CD14-positive monocyte (primary cell): ENCODE results near the gene GCGR. TPM values are rescaled to one million over a fixed set of nuclear protein-coding genes. Genes with fewer than 3 reads are reported as not detected.
A peak's percentile ranks its signal among the peaks of the same experiment; 100 is the strongest.

Source experiments
- DNase-seq, 3 donors: peaks; one replicate each; pipeline ENCODE4 v3.0.0-alpha.2; 2011 to 2022
- H2AFZ ChIP-seq: 2 replicates; pipeline ENCODE4 v1.6.0; 2012; ENCODE audit warnings: mild to moderate bottlenecking, low read depth, low read length, inconsistent platforms; ENCODE audit not compliant: insufficient read depth, poor library complexity, severe bottlenecking
- H3K27ac ChIP-seq, 2 donors: 1 replicate in 1 of 2; 2 replicates in 1 of 2; pipeline ENCODE4 v1.5.1; 2012 to 2013; ENCODE audit warnings: low read length in 2 of 2, control low read depth in 1 of 2, inconsistent platforms in 1 of 2, low read depth in 1 of 2, mild to moderate bottlenecking in 1 of 2
- H3K27me3 ChIP-seq, 2 donors: one replicate each; pipeline versions ENCODE4 v1.6.0 to v1.6.1; 2011 to 2013; ENCODE audit warnings: low read length in 2 of 2; ENCODE audit not compliant: control insufficient read depth in 2 of 2, insufficient read depth in 2 of 2
- H3K36me3 ChIP-seq, 2 donors: replicated peaks in 1 of 2; 1 replicate in 1 of 2; 2 replicates in 1 of 2; pipeline versions ENCODE4 v1.5.1 to v1.6.1; 2012 to 2013; ENCODE audit warnings: low read length in 2 of 2, control low read depth in 1 of 2, inconsistent platforms in 1 of 2, mild to moderate bottlenecking in 1 of 2; ENCODE audit not compliant: insufficient read depth in 2 of 2, control insufficient read depth in 1 of 2
- H3K4me1 ChIP-seq, 2 donors: 1 replicate in 1 of 2; 2 replicates in 1 of 2; pipeline versions ENCODE4 v1.5.1 to v1.6.1; 2012 to 2013; ENCODE audit warnings: low read length in 2 of 2, control low read depth in 1 of 2, inconsistent platforms in 1 of 2, mild to moderate bottlenecking in 1 of 2, moderate library complexity in 1 of 2; ENCODE audit not compliant: insufficient read depth in 2 of 2, control insufficient read depth in 1 of 2
- H3K4me2 ChIP-seq: replicated peaks from 2 replicates; pipeline ENCODE3; 2012; ENCODE audit warnings: low read length, moderate library complexity, mild to moderate bottlenecking; ENCODE audit not compliant: poor library complexity, severe bottlenecking; ENCODE audit errors: extremely low read depth
- H3K4me3 ChIP-seq, 3 experiments: fragments of 200-600 bp in 1 of 3; sonication (generic) in 1 of 3; replicated peaks in 1 of 3; 1 replicate in 2 of 3; 2 replicates in 1 of 3; pipeline ENCODE4 v1.5.1; 2011 to 2013; ENCODE audit warnings: low read length in 3 of 3, mild to moderate bottlenecking in 3 of 3, control low read depth in 2 of 3, low read depth in 2 of 3, inconsistent platforms in 1 of 3, moderate library complexity in 1 of 3
- H3K79me2 ChIP-seq: 2 replicates; pipeline ENCODE4 v1.6.0; 2012; ENCODE audit warnings: mild to moderate bottlenecking, control low read depth, inconsistent platforms, low read length, moderate library complexity; ENCODE audit not compliant: insufficient read depth
- H3K9ac ChIP-seq: 2 replicates; pipeline ENCODE4 v1.6.0; 2017; ENCODE audit warnings: low read length, mild to moderate bottlenecking; ENCODE audit not compliant: insufficient read depth, poor library complexity, severe bottlenecking
- H3K9me3 ChIP-seq, 2 donors: replicated peaks in 1 of 2; 1 replicate in 1 of 2; 2 replicates in 1 of 2; pipeline versions ENCODE4 v1.5.1 to v1.6.1; 2012 to 2013; ENCODE audit warnings: low read length in 2 of 2, control low read depth in 1 of 2; ENCODE audit not compliant: control insufficient read depth in 1 of 2, insufficient read depth in 1 of 2
- H4K20me1 ChIP-seq: 2 replicates; pipeline ENCODE4 v1.6.0; 2012; ENCODE audit warnings: mild to moderate bottlenecking, low read length, control low read depth, moderate library complexity; ENCODE audit not compliant: insufficient read depth
- H3K27ac Mint-ChIP-seq, 7 donors: one replicate each; pipeline ENCODE4 v1.8.0; 2020; ENCODE audit warnings: mild to moderate bottlenecking in 7 of 7, mixed read lengths in 7 of 7, moderate library complexity in 6 of 7, inconsistent platforms in 2 of 7
- H3K27me3 Mint-ChIP-seq, 3 donors: one replicate each; pipeline ENCODE4 v1.8.0; 2021 to 2022; ENCODE audit warnings: low read depth in 3 of 3, mild to moderate bottlenecking in 3 of 3, mixed read lengths in 3 of 3, moderate library complexity in 3 of 3, inconsistent platforms in 1 of 3
- H3K36me3 Mint-ChIP-seq, 2 donors: one replicate each; pipeline ENCODE4 v1.8.0; 2020; ENCODE audit warnings: mixed read lengths in 2 of 2, inconsistent platforms in 1 of 2, mild to moderate bottlenecking in 1 of 2
- H3K4me1 Mint-ChIP-seq: one replicate; pipeline ENCODE4 v1.8.0; 2020; ENCODE audit warnings: mild to moderate bottlenecking, mixed read lengths
- H3K4me3 Mint-ChIP-seq, 2 donors: one replicate each; pipeline ENCODE4 v1.8.0; 2020; ENCODE audit warnings: mild to moderate bottlenecking in 2 of 2, mixed read lengths in 2 of 2, moderate library complexity in 1 of 2
- H3K9me3 Mint-ChIP-seq, 7 donors: one replicate each; pipeline ENCODE4 v1.8.0; 2020 to 2022; ENCODE audit warnings: mixed read lengths in 7 of 7, mild to moderate bottlenecking in 6 of 7, moderate library complexity in 6 of 7, inconsistent platforms in 2 of 7
- WGBS: methylation state at CpG from one replicate; pipeline ENCODE4 v1.1.5; 2013; ENCODE audit warnings: missing lambda C conversion rate; ENCODE audit not compliant: insufficient coverage; 5-methylcytosine and 5-hydroxymethylcytosine counted together
- intact Hi-C, 2 donors: fragments of 100-400 bp; cut with micrococcal nuclease; formaldehyde crosslinking; loops; one replicate each; pipeline versions ENCODE4 v1.15.0 to v1.15.1; 2023
- polyA plus RNA-seq, 3 donors: library from polyadenylated mRNA; depleted of rRNA in 1 of 3; unstranded in 2 of 3; stranded (reverse) in 1 of 3; fragments of 300-500 nt in 2 of 3; fragments of >200 nt in 1 of 3; fragmentation: Illumina TruSeq in 2 of 3; gene quantifications; 1 replicate in 2 of 3; 2 replicates in 1 of 3; pipeline ENCODE4 v1.2.3, GENCODE V29; 2012 to 2021
- TF ChIP-seq, protein P1 (sequence below): fragments of 200-600 bp; IDR thresholded peaks from one replicate; pipeline ENCODE4 v1.8.0; 2022; ENCODE audit warnings: antibody characterized with exemption, mild to moderate bottlenecking

The GCGR gene
- polyA plus RNA-seq, 3 donors: not detected

DNA sequence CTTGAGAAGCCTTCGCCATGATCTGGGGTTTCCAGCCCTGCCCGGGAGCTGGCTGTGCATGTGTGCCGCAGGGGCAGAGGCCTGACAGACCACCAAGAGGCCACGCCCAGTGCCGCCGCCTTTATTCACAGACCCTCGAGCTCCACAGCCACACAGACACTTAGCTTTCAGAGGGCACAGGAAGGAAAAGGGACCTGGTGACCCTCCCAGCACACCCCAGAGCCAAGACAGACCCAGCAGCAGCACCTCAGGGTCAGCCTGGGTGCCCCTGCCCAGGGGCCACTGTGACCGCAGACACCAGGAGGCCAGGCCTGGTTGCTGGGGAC is 18.3 kb downstream of the GCGR start:
- Histone ChIP-seq H3K27me3 (peaks cover 0 to 4% of the 10 kb centered on the region in 2 donors), H3K4me2 (no peak overlapping the region), H4K20me1 (peaks cover 14% of the 10 kb centered on the region), H3K9ac (peak overlapping the region; percentile 4), H3K27ac (no peak overlapping the region), H3K36me3 (peaks cover 11 to 14% of the 10 kb centered on the region in 2 donors), H3K4me3 (no peak overlapping the region), H3K9me3 (no peaks in the 10 kb centered on the region), H3K79me2 (peaks cover 5% of the 10 kb centered on the region), H3K4me1 (peaks cover 4 to 10% of the 10 kb centered on the region in 2 donors), H2AFZ (no peak overlapping the region)
- Mint-ChIP-seq H3K27ac (peak overlapping the region in 1 of 7 donors; percentile 10), H3K4me3 (no peak overlapping the region), H3K36me3 (peaks cover 12 to 19% of the 10 kb centered on the region in 2 donors), H3K9me3 (no peaks in the 10 kb centered on the region), H3K27me3 (peaks cover 0 to 10% (median 3%) of the 10 kb centered on the region in 3 donors), H3K4me1 (peaks cover 8% of the 10 kb centered on the region)
- intact Hi-C loops: loop anchor here in 1 of 2 donors (5.0 kb wide), 1 partner anchor 35 kb away; no protein-coding TSS in a partner anchor
- no peak for DNase-seq
- 87% methylated on average over 8 of the region's 8 CpGs for WGBS
- TF ChIP-seq, protein P1, sequence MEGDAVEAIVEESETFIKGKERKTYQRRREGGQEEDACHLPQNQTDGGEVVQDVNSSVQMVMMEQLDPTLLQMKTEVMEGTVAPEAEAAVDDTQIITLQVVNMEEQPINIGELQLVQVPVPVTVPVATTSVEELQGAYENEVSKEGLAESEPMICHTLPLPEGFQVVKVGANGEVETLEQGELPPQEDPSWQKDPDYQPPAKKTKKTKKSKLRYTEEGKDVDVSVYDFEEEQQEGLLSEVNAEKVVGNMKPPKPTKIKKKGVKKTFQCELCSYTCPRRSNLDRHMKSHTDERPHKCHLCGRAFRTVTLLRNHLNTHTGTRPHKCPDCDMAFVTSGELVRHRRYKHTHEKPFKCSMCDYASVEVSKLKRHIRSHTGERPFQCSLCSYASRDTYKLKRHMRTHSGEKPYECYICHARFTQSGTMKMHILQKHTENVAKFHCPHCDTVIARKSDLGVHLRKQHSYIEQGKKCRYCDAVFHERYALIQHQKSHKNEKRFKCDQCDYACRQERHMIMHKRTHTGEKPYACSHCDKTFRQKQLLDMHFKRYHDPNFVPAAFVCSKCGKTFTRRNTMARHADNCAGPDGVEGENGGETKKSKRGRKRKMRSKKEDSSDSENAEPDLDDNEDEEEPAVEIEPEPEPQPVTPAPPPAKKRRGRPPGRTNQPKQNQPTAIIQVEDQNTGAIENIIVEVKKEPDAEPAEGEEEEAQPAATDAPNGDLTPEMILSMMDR: no peak

DNA sequence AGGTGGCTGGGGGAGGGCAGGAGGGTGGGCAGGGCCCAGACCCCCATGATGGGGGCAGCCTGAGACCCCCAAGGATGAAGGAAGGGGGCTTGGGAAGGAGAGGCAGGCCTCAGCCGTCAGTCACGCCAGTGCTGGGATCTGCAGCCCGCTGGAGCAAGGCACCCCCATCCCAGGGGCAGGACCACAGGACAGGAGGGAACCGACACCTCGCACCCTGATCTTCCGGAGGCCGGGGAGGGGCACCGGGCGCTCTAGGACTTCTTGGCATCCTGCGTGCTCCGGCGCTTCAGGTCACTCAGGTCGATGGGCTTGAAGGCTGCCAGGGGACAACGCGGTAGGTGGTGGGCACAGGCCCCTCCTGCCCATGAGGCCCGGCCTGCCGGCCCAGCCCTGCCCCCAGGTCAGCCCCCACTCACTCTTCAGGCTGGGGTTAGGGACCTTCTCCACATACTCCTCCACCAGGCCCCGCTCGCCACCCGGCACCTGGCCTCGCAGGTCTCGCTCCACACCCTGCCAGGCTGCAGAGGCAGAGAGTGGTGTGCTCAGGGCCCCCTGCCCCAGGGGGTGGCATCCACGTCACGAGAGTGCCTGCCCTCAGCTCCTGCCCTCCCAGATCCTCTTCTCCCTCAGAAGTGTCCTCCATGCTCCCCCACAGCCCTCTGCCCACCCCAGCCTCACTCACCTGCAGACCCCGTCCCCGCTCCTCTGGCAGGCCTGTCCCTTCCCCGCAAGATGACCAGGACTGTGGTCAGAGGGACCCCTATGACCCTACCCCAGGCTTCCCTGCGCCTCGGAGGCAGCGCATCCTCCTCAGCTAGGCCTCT is 19.3 kb downstream of the GCGR start:
- H3K79me2 ChIP-seq: peaks cover 8% of the 10 kb centered on the region
- DNase-seq: no peak
- Mint-ChIP-seq H3K4me1 (peaks cover 4% of the 10 kb centered on the region), H3K4me3 (no peak overlapping the region), H3K36me3 (peaks cover 12 to 19% of the 10 kb centered on the region in 2 donors), H3K9me3 (no peaks in the 10 kb centered on the region), H3K27ac (peak overlapping the region in 2 of 7 donors; percentile 11 to 26), H3K27me3 (peaks cover 0 to 3% (median 0%) of the 10 kb centered on the region in 3 donors)
- H3K9me3 ChIP-seq: no peaks in the 10 kb centered on the region
- peaks cover 0 to 1% of the 10 kb centered on the region in 2 donors for H3K27me3 ChIP-seq
- H3K36me3 ChIP-seq: peaks cover 11 to 14% of the 10 kb centered on the region in 2 donors
- H2AFZ ChIP-seq: no peak overlapping the region
- peaks cover 4 to 10% of the 10 kb centered on the region in 2 donors for H3K4me1 ChIP-seq
- intact Hi-C loops: loop anchor here in 1 of 2 donors (5.0 kb wide), 1 partner anchor 34 kb away; no protein-coding TSS in a partner anchor
- no peak overlapping the region for H3K4me2 ChIP-seq
- TF ChIP-seq, protein P1: no peak
- H4K20me1 ChIP-seq: peaks cover 14% of the 10 kb centered on the region
- WGBS: 98% methylated on average over 30 of the region's 30 CpGs
- no peak overlapping the region for H3K27ac ChIP-seq
- H3K9ac ChIP-seq: no peak overlapping the region
- no peak overlapping the region for H3K4me3 ChIP-seq
